Adrenal gland (tissue), 12 donors: Measurements from ENCODE around the gene RAB42. TPM values are rescaled to one million over a fixed set of nuclear protein-coding genes. Genes with fewer than 3 reads are reported as not detected.

Source experiments
- DNase-seq, 7 donors: peaks; one replicate each; pipeline ENCODE4 v3.0.0-alpha.2; 2019 to 2020
- H3K27ac ChIP-seq, 5 donors: fragments of 200-600 bp; sonication (generic) in 4 of 5; 1 replicate in 3 of 5; 2 replicates in 2 of 5; pipeline versions ENCODE4 v1.5.1 to v1.8.0; 2016 to 2020; ENCODE audit warnings: mild to moderate bottlenecking in 1 of 5
- H3K27me3 ChIP-seq: fragments of 200-600 bp; 2 replicates; pipeline ENCODE4 v1.8.0; 2021
- H3K36me3 ChIP-seq, 2 donors: fragments of 200-600 bp; replicated peaks in 1 of 2; 1 replicate in 1 of 2; 2 replicates in 1 of 2; pipeline versions ENCODE4 v1.5.1 to v1.8.0; 2018 to 2022
- H3K4me1 ChIP-seq, 2 donors: fragments of 200-600 bp; replicated peaks in 1 of 2; 1 replicate in 1 of 2; 2 replicates in 1 of 2; pipeline versions ENCODE4 v1.5.1 to v1.8.0; 2018 to 2021
- H3K4me3 ChIP-seq, 4 donors: fragments of 200-600 bp; sonication (generic) in 3 of 4; one replicate each; pipeline ENCODE4 v1.5.1; 2016 to 2018
- H3K9me3 ChIP-seq, 3 donors: fragments of 200-600 bp; sonication (generic) in 1 of 3; replicated peaks in 1 of 3; 1 replicate in 2 of 3; 2 replicates in 1 of 3; pipeline versions ENCODE4 v1.5.1 to v1.8.0; 2016 to 2021
- POLR2A ChIP-seq, 2 donors: fragments of 450-650 bp; IDR thresholded peaks; one replicate each; pipeline ENCODE4 v1.6.1; 2017; ENCODE audit warnings: antibody characterized with exemption in 2 of 2, mild to moderate bottlenecking in 2 of 2, moderate library complexity in 1 of 2
- WGBS, 4 donors: extraction: QIAGEN DNeasy Blood & Tissue Kit in 2 of 4; methylation state at CpG; one replicate each; pipeline versions ENCODE4 v1.1.5 to v1.1.7; 2013 to 2017; 5-methylcytosine and 5-hydroxymethylcytosine counted together
- intact Hi-C, 2 donors: fragments of 100-400 bp; cut with DNase I; formaldehyde crosslinking; loops; one replicate each; pipeline versions ENCODE4 v1.14.1 to v1.15.0; 2022 to 2023
- polyA plus RNA-seq, 3 donors: library from polyadenylated mRNA; stranded (reverse); fragments of 200-250 nt in 2 of 3; fragments of 350-450 nt in 1 of 3; fragmentation: Illumina TruSeq in 1 of 3; extraction: RNeasy Lipid Tissue Mini Kit (QIAGEN cat#74804) in 1 of 3; gene quantifications; one replicate each; pipeline ENCODE4 v1.2.3, GENCODE V29; 2013 to 2014
- total RNA-seq, 9 donors: library from RNA; depleted of rRNA in 4 of 9; stranded (reverse); fragments of >200 nt in 4 of 9; fragments of 120-200 nt in 1 of 9; fragmentation: NEBNext Ultra II Directional in 1 of 9; extraction: Animal tissue kit (Norgen Biotek cat#: 25700) in 1 of 9; gene quantifications; one replicate each; pipeline versions ENCODE4 v1.1.0 to v1.2.4, GENCODE V29; 2013 to 2023
- TF ChIP-seq, protein P1 (sequence below), 6 experiments: fragments of 450-650 bp in 4 of 6; fragments of 200-600 bp in 2 of 6; sonication (generic) in 1 of 6; IDR thresholded peaks; 1 replicate in 5 of 6; 2 replicates in 1 of 6; pipeline versions ENCODE4 v1.5.1 to v1.8.0; 2016 to 2021; ENCODE audit warnings: antibody characterized with exemption in 6 of 6, mild to moderate bottlenecking in 2 of 6, moderate library complexity in 1 of 6
- donor health status: healthy with polysubstance abuse.
- donor health status: Bipolar disorder and iron deficiency.
- donor health status: DM: yes; HTN: yes; CAD: no.
- donor health status: DM: no; HTN: no; CAD: no.
- donor health status: DM: no; HTN: no; CAD: no.
- donor health status: DM: yes; HTN: yes; CAD: no.

The RAB42 gene
- total and polyA plus RNA-seq, 12 donors = 0.46 to 7.2 (median 3.5) TPM

DNA sequence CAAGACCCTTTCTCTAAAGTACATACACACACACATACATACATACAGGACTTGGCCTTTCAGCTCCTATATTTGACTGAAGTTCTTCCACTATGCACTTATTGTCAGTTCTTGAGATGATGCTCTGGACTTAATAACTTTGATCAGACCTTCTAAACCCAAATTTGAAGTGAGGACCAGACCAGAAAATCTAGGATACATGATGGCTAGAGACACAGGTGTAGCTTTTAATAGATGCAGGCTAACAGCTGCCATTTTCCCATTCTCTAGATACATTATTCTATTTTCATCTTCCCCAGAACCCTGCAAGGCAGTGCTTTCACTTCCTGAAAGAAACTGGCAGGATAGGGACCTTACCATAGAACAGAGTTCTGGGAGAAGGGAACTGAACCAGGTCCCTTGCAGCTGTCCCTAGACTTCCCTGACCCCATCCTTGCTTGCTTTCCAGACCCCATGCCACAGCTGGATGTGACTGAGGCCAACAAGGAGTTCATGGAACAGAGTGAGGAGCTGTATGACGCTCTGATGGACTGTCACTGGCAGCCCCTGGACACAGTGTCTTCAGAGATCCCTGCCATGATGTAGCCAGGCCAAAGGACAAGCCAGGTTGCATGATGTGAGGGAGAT lies 14.9 kb upstream of the RAB42 start:
- no peaks in the 10 kb centered on the region for H3K27me3 ChIP-seq
- H3K9me3 ChIP-seq = no peaks in the 10 kb centered on the region
- intact Hi-C loops = no loop called here
- peaks cover 5 to 15% of the 10 kb centered on the region in 2 donors for H3K4me1 ChIP-seq
- TF ChIP-seq, protein P1, sequence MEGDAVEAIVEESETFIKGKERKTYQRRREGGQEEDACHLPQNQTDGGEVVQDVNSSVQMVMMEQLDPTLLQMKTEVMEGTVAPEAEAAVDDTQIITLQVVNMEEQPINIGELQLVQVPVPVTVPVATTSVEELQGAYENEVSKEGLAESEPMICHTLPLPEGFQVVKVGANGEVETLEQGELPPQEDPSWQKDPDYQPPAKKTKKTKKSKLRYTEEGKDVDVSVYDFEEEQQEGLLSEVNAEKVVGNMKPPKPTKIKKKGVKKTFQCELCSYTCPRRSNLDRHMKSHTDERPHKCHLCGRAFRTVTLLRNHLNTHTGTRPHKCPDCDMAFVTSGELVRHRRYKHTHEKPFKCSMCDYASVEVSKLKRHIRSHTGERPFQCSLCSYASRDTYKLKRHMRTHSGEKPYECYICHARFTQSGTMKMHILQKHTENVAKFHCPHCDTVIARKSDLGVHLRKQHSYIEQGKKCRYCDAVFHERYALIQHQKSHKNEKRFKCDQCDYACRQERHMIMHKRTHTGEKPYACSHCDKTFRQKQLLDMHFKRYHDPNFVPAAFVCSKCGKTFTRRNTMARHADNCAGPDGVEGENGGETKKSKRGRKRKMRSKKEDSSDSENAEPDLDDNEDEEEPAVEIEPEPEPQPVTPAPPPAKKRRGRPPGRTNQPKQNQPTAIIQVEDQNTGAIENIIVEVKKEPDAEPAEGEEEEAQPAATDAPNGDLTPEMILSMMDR (IDR thresholded peaks at IDR 0.05) = no peak
- WGBS, 4 donors = 82 to 100% (median 88%) methylated on average over 1 of the region's 1 CpG
- H3K27ac ChIP-seq = no peak overlapping the region
- H3K4me3 ChIP-seq = no peak overlapping the region
- no peak for DNase-seq
- peaks cover 0 to 50% of the 10 kb centered on the region in 2 donors for H3K36me3 ChIP-seq

DNA sequence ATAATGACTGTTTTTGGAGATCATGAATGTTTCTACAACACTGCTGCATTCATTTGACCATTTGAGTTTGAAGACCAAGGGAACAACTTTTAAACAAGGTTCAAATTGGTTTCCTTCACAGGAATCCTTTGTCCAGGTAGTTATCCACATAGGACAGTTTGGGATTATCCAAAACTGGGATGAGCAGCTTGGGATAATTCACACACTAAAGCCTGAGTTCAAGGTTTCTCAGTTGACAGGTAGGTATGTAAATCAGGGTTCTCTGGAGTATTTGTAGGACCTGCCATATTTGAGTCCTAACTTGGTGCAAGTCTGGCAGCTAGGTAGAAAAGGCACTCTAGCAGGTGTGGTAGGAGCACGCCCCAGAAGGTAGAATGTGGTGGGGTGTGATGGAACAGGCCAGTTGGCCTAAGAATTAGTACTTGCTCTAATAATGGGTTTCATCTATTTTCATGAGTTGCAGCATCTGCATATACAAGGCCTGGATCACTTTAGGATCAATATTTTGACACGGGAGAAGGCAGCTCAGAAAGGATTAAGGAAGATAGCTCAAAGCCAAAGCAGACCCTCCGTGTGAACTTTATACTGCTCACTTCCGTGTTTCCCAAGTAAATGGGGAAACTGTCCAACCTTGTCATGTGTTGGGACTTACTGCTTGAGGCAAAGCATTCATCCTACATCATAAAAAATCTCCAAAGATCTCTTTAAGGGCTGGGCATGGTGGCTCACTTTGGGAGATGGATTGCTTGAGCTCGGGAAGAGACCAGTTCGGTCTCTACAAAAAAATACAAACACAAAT lies 14.1 kb upstream of the RAB42 start:
- WGBS, 4 donors = 84 to 88% (median 86%) methylated on average over 6 of the region's 6 CpGs

DNA sequence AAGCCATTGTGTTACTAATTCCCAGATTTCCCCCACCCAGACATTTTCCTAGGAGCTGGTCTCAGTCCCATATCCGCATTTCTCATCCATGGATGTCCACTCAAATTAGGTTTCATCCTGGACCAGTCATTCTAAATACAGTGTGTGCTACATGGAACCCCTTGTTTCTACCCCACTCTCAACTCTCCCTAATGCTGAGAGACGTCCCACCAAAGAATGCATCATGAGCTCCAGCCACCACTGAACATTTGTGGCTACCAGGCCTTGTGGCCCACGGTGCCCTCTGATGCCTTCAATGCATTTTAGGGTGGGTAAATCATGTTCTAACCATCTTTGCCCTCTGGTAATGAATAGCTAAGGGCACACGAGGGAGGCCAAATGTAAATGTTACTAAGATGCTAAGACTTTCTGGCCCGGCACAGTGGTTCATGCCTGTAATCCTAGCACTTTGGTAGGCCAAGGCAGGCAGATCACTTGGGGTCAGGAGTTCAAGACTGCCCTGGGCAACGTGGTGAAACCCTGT lies 13.3 kb upstream of the RAB42 start:
- DNase-seq = no peak
- no peaks in the 10 kb centered on the region for H3K9me3 ChIP-seq
- TF ChIP-seq POLR2A (IDR thresholded peaks at IDR 0.05) = no peak
- TF ChIP-seq, protein P1 (IDR thresholded peaks at IDR 0.05) = no peak
- intact Hi-C loops = no loop called here
- H3K36me3 ChIP-seq = peaks cover 0 to 43% of the 10 kb centered on the region in 2 donors
- no peak overlapping the region for H3K27ac ChIP-seq
- WGBS, 4 donors = 82 to 92% (median 88%) methylated on average over 4 to 6 of the region's 6 CpGs
- H3K4me1 ChIP-seq = peaks cover 5 to 15% of the 10 kb centered on the region in 2 donors
- no peaks in the 10 kb centered on the region for H3K27me3 ChIP-seq
- no peak overlapping the region for H3K4me3 ChIP-seq

More for the DNA sequence above, 14.1 kb upstream of the RAB42 start:
- H3K4me3 ChIP-seq = no peak overlapping the region
- TF ChIP-seq, protein P1 (IDR thresholded peaks at IDR 0.05) = no peak
- TF ChIP-seq POLR2A (IDR thresholded peaks at IDR 0.05) = no peak
- H3K36me3 ChIP-seq = peaks cover 0 to 49% of the 10 kb centered on the region in 2 donors
- H3K27me3 ChIP-seq = no peaks in the 10 kb centered on the region
- intact Hi-C loops = no loop called here
- no peaks in the 10 kb centered on the region for H3K9me3 ChIP-seq
- H3K27ac ChIP-seq = no peak overlapping the region
- no peak for DNase-seq
- peaks cover 5 to 15% of the 10 kb centered on the region in 2 donors for H3K4me1 ChIP-seq

DNA sequence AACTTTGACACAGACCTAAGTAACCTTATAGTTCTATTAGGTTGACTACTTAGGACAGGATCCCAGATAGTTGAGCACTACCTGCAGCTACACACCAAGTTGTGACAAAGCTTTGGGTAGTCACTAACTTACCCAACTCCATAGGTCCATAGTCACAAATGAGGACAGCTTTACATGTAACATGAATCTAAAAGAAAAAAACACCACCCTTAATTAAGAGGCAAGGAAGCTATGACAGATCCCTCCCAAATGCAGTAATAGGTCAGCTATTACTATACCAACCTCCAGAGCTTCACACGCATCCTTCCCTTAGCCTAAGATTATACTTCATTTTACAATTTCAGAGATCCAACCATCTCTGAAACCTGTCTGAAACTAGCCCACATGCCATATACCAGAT lies 12.7 kb upstream of the RAB42 start:
- TF ChIP-seq, protein P1 (IDR thresholded peaks at IDR 0.05) = no peak
- no peak for TF ChIP-seq POLR2A (IDR thresholded peaks at IDR 0.05)
- Histone ChIP-seq H3K27me3 (no peaks in the 10 kb centered on the region), H3K36me3 (peaks cover 0 to 42% of the 10 kb centered on the region in 2 donors), H3K4me1 (peaks cover 5 to 15% of the 10 kb centered on the region in 2 donors), H3K4me3 (no peak overlapping the region), H3K27ac (peak overlapping the region in 1 of 5 donors; percentile 8), H3K9me3 (no peaks in the 10 kb centered on the region)
- 81 to 100% (median 100%) methylated on average over 1 of the region's 1 CpG for WGBS, 4 donors
- intact Hi-C loops = no loop called here
- DNase-seq = no peak
